SKM-1 treated with dmso at 0.1 percent for 144 hours (cell line): Measurements from ENCODE around the gene NDUFV1.
"Not testable (repeated sequence)": the region's sequence is repeated elsewhere in the genome, so short reads cannot be mapped to it uniquely, and the experiment has no call there.

Experiments
- DNase-seq: peaks from one replicate; lab custom pipeline; 2025; ENCODE audit not compliant: unreplicated experiment; lab: John Stamatoyannopoulos, UW

Gene NDUFV1

DNA sequence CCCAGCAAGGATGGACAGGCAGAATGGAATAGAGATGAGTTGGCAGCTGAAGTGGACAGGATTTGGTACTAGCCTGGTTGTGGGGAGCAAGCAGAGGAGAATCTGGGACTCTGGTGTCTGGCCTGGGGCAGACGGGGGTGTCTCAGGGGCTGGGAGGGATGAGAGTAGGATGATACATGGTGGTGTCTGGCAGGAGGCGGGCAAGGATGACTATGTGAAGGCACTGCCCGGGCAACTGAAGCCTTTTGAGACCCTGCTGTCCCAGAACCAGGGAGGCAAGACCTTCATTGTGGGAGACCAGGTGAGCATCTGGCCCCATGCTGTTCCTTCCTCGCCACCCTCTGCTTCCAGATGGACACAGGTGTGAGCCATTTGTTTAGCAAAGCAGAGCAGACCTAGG, 20.8 kb upstream of the NDUFV1 start:
- no peak for DNase-seq

DNA sequence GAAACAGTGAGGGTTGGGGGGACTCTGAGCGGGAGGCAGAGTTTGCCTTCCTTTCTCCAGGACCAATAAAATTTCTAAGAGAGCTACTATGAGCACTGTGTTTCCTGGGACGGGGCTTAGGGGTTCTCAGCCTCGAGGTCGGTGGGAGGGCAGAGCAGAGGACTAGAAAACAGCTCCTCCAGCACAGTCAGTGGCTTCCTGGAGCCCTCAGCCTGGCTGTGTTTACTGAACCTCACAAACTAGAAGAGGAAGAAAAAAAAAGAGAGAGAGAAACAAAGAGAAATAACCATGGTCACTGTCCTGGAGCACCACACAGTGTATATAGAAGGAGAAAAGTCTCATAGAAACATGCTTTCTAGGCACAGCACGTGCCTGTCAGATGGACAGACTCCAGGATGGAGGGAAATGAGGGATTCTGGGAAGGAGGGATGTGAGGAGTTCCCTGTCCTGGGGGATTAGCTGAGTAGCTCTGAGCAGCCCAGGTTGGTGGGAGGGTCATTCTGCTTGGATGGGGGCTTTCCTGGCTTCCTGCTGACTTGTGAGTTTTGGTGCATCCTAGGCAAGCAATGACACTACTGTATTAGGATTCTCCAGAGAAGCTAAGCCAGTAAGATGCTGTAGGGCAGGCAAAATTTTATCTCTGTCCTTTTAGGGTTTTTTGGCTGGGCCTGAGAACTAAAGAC, 20.0 kb upstream of the NDUFV1 start:
- no peak for DNase-seq

DNA sequence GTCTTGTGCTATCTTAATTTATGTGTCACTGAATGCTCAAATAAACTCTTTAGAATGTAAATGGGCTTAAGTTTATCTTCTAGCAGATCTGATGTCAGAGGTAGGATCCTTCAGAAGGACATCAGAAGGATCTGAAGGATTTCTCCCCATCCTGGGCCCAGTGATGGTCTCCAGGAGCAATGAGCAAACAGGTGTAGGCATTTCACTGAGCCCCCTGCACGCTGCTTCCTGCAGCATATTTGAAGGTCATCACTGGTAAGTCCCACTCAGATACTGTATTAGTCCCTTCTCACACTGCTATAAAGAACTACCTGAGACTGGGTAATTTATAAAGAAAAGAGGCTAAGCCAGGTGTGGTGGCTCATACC, 18.6 kb upstream of the NDUFV1 start:
- DNase-seq, result no peak

DNA sequence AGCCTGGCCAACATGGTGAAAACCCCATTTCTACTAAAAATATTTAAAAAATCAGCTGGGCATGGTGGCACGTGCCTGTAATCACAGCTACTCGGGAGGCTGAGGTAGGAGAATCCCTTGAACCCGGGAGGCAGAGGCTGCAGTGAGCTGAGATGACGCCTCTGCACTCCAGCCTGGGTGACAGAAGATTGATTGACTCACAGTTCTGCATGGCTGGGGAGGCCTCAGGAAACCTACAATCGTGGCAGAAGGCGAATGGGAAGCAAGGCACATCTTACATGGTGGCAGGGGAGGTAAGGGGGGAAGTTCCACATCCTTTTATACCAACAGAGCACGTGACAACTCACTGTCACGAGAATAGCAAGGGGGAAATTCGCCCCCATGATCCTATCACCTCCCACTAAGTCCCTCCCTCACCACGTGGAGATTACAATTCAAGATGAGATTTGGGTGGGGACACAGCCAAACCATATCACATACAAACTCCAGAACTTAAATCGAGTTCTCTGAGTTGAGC, 17.8 kb upstream of the NDUFV1 start:
- not testable (repeated sequence) for DNase-seq

DNA sequence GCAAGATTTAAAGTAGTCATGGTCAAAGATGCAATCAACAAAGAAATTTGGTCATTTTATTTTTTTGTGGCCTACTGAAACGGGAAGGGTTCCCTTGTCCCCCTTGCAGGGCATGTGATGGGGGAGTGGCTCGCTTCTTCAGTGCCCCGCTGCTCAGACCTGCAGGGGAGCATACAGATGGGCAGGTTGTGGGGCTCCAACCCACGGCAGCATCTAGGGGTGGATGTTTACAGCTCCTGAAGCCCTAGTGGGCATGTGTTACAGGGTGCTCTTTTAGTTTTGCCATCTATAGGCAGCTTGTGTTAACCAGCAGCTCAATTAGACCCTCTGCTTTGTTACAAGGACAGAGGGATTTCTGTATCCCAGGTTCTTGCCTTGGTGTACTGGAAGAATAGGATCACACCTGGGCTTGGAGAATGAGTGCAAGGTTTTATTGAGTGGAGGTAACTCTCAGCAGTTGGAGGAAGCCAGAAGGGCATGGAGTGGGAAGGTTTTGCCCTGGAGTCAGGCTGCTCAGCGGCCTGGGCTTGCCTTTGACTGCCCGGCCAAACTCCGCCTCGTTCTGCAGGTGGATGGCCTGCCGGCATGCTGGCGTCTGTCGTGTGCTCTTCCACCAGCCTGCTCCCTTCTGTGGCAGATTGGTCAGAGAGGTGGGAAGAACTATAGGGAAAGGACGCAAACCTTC, 13.7 kb upstream of the NDUFV1 start:
- no peak for DNase-seq

DNA sequence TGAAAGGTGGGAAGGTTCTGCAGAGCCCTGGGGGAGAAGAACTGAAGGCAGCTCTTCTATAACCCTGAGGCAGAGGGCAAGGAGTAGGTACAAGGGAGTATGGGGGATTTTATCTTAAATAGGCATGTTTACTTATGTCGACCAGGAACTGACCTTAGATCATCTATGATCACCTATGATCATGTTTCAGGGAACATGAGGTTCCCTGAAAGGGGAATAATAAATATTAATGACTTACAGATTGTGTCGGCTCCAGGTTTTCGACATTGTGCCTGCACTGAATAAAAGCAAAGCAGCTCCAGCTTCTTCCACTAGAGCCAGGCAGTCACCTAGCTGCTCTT, 13.2 kb upstream of the NDUFV1 start:
- no peak for DNase-seq

DNA sequence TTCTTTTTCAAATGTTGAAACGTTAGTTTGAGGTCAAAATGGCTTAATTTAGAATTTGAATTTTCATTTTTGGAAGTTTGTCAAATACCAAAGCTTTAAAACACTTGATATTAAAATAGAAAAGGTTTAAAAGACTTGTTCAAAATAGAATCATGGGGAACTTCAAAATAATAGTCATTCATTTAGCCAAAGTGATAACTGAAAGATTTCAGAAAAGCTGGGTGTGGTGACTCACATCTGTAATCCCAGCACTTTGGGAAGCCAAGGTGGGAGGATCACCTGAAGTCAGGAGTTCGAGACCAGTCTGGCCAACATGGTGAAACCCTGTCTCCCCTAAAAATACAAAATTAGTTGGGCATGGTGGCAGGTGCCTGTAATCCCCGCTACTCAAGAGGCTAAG, 12.3 kb upstream of the NDUFV1 start:
- DNase-seq, result no peak

DNA sequence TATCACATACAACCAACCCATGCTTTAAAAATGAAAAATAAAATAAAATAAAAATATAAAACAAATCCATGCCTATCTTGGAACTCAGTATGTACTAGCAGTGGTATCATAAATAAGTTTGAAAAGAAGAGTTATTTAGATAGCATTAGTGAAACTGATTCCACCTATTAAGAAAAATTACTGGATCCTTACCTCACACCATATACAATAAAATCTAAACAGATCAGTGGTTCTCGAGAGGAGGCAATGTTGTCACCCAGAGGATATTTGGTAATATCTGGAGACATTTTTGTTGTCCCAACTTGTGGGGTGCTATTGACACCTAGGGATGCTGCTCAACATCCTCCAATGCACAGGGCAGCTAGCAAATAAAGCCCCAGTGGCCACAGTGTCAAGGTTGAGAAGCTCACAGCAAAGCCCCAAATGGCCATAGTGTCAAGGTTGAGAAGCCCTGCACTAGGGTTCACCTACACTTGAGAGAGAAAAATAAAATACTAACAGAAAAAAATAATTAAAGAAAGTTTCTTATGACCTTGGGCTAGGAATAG, 9.9 kb upstream of the NDUFV1 start:
- no peak for DNase-seq

DNA sequence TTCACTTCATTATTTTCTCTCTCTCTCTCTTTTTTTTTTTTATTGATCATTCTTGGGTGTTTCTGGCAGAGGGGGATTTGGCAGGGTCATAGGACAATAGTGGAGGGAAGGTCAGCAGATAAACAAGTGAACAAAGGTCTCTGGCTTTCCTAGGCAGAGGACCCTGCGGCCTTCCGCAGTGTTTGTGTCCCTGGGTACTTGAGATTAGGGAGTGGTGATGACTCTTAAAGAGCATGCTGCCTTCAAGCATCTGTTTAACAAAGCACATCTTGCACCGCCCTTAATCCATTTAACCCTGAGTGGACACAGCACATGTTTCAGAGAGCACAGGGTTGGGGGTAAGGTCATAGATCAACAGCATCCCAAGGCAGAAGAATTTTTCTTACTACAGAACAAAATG, 9.3 kb upstream of the NDUFV1 start:
- DNase-seq, result not testable (repeated sequence)

DNA sequence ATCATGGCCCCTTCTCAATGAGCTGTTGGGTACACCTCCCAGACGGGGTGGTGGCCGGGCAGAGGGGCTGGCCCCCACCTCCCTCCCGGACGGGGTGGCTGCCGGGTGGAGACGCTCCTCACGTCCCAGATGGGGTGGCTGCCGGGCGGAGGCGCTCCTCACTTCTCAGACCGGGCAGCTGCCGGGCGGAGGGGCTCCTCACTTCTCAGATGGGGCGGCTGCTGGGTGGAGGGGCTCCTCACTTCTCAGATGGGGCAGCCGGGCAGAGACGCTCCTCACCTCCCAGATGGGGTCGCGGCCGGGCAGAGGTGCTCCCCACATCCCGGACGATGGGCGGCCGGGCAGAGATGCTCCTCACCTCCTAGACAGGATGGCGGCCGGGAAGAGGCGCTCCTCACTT, 8.8 kb upstream of the NDUFV1 start:
- DNase-seq, result not testable (repeated sequence)

DNA sequence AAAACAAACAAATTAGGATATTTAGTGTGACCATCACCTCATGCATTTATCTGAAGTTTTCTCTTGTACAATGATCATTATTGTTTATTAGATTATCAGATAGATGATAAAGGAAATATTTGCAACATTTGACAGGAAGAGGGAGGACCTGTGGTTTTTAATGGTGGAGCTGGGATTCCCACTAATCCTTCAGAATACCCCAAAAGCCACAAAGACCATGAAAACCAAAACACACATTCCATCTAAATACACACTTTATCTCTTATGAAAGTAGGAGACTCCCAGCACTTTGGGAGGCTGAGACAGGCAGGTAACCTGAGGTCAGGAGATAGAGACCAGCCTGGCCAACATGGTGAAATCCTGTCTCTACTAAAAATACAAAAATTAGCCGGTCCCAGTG, 7.6 kb upstream of the NDUFV1 start:
- no peak for DNase-seq

DNA sequence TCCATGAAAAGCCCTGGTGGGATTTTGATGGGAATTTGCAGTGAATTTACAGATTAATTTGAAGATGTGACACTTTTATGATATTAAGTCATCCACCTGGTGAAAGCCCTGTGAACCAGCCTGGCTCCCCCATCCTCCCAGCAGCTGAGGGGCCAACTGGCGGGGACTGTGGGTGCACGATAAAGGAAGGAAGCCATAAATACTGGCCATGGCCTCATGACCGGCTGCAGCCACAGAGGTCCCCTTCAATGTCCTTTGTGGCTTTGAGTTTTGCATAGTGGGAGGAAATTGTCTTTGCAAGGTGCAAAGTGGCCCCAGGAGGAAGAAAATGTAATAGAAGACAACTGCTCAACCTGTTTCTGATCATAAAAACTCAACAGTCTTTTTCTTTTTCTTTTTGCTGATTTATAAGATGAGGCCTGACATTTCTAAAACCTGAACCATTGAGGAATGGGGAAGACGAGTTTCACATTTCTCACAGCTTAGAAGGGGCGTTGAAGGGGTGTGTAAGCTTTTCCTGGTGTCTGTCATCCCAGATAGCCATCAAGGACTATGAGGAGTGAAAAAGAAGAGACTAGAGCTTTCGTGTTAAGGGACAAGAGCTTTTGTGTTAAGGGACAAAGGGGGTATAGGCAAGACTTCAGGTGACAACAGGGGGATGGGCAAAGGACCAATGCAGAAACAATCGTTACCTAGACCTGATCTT, 6.3 kb upstream of the NDUFV1 start:
- peak; percentile 21 for DNase-seq

DNA sequence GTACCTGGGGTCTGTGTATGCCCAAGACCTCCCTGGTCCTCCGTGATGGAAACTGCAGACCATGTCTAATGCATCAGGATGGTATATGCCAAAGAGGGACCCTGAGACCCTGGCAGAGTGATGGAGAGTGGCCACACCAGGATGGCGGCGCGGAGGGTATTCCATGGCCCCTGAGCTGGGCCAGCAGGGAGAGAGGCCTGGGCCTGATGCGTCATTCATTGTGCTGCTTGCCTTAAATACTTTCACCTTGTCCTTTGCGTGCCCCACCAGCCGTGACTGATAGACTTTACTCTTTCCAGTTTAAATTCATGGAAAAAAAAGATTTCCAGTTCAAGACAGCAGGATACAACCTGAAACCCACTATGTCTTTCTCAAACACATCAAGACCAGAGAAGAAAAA, 5.6 kb upstream of the NDUFV1 start:
- DNase-seq, result no peak

DNA sequence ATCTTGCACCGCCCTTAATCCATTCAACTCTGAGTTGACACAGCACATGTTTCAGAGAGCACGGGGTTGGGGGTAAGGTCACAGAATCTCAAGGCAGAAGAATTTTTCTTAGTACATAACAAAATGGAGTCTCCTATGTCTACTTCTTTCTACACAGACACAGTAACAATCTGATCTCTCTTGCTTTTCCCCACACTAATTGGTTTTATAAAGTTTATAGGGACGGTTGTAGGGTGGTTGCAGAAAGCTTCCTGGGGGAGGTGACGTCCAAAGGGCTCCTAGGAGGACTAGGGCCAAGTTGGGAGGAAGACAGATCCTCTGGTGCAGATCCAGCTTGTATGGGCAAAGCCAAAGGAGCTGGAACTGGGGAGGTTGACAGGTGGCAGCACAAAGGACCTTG, 2.6 kb upstream of the NDUFV1 start:
- DNase-seq, result not testable (repeated sequence)

DNA sequence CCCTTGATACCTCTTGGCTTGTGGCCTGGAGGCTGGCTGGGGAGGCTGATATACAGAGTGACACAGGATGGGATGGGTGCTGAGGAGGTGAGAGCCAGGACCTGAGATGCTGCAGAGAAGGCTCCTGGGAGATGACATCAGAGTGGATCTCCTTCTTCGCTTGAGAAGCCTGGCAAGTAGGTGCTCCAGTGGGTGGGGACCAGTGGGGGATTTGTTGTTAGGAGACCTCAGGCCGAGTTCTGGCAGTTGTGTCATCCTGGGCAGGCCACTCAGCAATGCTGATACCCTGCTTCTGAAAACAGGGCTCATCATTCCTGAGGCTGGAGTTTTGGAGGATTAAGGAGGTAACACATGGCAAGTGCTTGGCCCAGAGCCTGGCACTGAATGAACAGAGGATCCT, 1.9 kb upstream of the NDUFV1 start:
- no peak for DNase-seq

DNA sequence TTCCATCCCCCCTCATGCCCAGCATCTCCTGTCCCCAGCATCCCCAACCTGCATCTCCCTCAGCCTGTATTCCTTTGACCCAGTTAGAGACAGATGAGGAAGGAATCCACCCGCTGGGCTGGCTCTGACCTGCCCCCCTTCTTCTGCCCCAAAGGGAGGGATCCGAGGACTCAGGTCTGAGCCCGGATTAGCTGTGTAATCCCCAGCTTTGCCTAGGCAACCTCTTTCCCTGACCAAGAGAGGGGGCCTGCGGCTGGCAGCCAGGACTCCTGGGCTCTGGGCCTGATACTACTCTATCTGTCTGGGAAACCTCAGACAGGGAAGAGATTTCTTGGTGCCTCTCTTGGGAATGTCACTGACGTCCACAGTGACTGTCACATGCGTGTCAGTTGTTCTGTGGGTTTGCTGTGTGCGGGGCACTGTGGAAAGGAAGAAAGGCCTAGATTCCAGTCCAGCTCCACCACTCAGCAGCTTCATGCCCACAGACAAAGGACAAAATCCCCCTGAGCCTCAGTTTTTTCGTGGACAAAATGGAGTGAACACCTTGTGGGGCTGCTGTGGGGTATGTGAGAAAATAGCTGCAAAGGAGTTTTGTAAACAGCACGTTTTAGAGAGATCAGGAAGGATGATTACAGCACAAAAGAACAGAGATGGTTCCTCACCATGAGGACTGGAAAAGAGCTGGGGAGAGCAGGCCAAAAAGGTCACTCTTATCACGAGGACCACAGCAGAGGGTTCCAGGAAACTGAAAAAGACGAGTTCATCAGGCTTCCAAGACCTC, 1.3 kb upstream of the NDUFV1 start:
- no peak for DNase-seq

DNA sequence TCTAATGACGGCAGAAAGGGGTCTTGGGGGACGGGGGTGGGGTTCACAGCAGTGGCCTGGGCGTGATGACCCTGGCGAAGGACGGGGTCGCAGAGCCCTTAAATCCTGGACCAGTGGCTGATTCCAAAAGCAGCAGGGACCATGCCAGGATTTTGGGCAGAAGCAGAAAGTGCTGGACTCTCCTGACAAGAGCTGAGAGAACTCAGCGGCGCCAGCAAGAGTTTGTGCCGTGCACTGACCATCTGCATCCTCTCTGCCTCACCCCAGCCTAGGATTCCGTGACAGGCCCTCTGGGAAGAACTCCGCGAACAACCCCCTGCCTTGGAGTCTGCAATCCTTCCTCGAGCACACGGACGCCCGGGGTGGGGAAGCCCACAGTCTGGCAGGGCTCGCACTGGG, 644 bp upstream of the NDUFV1 start:
- DNase-seq, result no peak

DNA sequence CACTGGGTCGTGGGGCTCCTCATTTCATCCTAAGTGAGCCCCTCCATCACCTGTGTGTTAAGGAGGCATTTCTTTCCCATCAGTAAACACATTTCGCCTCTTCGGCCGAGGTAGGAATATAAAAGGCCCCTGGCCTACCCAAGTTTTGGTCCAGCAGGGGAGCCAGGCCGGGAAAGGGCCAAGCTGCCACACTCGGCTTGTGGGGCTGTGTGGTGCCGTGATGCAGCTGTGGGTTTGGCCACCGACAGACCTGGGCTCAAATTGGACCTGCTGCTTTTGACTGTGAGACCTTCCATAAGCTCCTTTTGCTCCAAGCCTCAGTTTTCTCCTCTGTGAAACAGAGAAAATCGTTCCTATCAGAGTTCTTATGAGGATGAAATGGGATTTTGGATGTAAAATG, 771 bp downstream of the NDUFV1 start:
- DNase-seq, result no peak

DNA sequence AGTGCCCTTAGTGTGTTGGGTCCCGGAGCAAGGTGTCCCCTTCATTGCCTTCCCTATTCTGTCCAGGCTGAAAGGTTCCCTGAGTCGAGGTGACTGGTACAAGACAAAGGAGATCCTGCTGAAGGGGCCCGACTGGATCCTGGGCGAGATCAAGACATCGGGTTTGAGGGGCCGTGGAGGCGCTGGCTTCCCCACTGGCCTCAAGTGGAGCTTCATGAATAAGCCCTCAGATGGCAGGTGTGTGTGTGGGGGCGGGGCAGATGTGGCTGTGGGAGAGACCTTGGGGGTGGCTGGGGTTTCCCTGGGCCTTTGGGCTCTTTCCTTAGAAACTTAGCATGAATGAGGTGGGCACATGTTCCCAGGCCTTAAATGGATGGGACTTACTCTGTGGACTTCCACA, 1.8 kb downstream of the NDUFV1 start:
- no peak for DNase-seq

DNA sequence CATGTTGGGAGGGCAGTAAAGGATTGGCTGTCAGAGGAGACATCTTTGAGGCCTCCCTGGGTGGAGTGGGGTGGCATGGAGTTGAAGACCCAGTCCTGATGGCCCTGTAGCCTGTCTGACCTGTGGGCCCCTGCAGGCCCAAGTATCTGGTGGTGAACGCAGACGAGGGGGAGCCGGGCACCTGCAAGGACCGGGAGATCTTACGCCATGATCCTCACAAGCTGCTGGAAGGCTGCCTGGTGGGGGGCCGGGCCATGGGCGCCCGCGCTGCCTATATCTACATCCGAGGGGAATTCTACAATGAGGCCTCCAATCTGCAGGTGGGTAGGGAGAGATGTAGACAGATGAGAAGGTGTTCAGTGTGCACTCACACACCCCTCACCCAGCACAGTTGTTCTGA, 2.6 kb downstream of the NDUFV1 start:
- DNase-seq, result no peak

DNA sequence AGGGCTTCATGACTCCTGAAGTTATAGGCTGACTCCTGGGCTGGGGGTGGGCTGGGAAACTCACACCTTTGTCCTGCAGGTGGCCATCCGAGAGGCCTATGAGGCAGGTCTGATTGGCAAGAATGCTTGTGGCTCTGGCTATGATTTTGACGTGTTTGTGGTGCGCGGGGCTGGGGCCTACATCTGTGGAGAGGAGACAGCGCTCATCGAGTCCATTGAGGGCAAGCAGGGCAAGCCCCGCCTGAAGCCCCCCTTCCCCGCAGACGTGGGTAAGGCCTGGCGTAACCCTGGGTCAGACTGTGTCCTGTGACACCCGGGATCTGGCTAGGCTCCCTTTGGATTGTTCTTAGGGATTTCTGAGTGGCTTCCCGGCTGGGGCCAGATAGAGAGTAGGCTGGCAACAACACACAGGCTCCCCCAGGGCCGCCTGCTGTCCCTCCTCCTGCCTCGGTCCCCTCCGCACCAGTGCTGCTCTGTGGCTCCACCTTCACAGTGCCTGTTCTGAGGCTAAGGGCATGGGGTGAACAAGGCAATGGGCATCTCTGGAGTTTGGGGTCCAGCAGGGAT, 3.6 kb downstream of the NDUFV1 start:
- no peak for DNase-seq
